Neutrophil (primary cell): Measurements from ENCODE around the gene ADRB2.

Experiments used
- H3K27ac ChIP-seq: fragments of 200-600 bp; sonication (generic); 2 replicates; pipeline ENCODE4 v1.5.1; 2016; ENCODE audit warnings: mild to moderate bottlenecking, moderate library complexity
- H3K27me3 ChIP-seq: fragments of 200-600 bp; sonication (generic); 2 replicates; pipeline ENCODE4 v1.6.0; 2016; ENCODE audit warnings: mild to moderate bottlenecking
- H3K36me3 ChIP-seq: fragments of 200-600 bp; sonication (generic); 2 replicates; pipeline ENCODE4 v1.5.1; 2017
- H3K4me1 ChIP-seq, 2 experiments: fragments of 200-600 bp in 1 of 2; sonication (generic) in 1 of 2; 1 replicate in 1 of 2; 2 replicates in 1 of 2; pipeline versions ENCODE4 v1.5.1 to v1.6.1; 2013 to 2016; ENCODE audit warnings: low read depth in 1 of 2, low read length in 1 of 2, mild to moderate bottlenecking in 1 of 2, moderate library complexity in 1 of 2; ENCODE audit not compliant: control insufficient read depth in 1 of 2, insufficient read depth in 1 of 2
- H3K4me3 ChIP-seq, 2 experiments: fragments of 200-600 bp in 1 of 2; sonication (generic) in 1 of 2; 1 replicate in 1 of 2; 2 replicates in 1 of 2; pipeline ENCODE4 v1.5.1; 2013 to 2016; ENCODE audit warnings: low read depth in 1 of 2, low read length in 1 of 2, mild to moderate bottlenecking in 1 of 2, moderate library complexity in 1 of 2
- H3K9me3 ChIP-seq: fragments of 200-600 bp; sonication (generic); 2 replicates; pipeline ENCODE4 v1.5.1; 2016
- CTCF ChIP-seq: fragments of 200-600 bp; sonication (generic); IDR thresholded peaks from 2 replicates; pipeline ENCODE4 v1.5.1; 2016; ENCODE audit warnings: antibody characterized with exemption

Gene ADRB2

GRCh38 chr5:148817606-148818005, 8.8 kb upstream of the ADRB2 start:
- no peaks in the 10 kb centered on the region for H3K36me3 ChIP-seq
- no peak for TF ChIP-seq CTCF
- H3K27ac ChIP-seq = peak overlapping the region; percentile 57
- H3K4me1 ChIP-seq = peaks cover 78% of the 10 kb centered on the region in 2 experiments
- no peaks in the 10 kb centered on the region for H3K27me3 ChIP-seq
- no peak overlapping the region for H3K4me3 ChIP-seq
- H3K9me3 ChIP-seq = no peaks in the 10 kb centered on the region

- H3K4me3 ChIP-seq = no peak overlapping the region
- TF ChIP-seq CTCF = peak; percentile 28
- no peaks in the 10 kb centered on the region for H3K27me3 ChIP-seq
- no peaks in the 10 kb centered on the region for H3K9me3 ChIP-seq
- H3K4me1 ChIP-seq = peaks cover 83 to 88% of the 10 kb centered on the region in 2 experiments
- H3K27ac ChIP-seq = peak overlapping the region; percentile 78
- no peaks in the 10 kb centered on the region for H3K36me3 ChIP-seq
Measured at GRCh38 chr5:148820461-148821395, 5.7 kb upstream of the ADRB2 start.

- H3K27me3 ChIP-seq = no peaks in the 10 kb centered on the region
- peaks cover 87% of the 10 kb centered on the region in 2 experiments for H3K4me1 ChIP-seq
- peak overlapping the region in 1 of 2 experiments; percentile 84 for H3K4me3 ChIP-seq
- H3K27ac ChIP-seq = peak overlapping the region; percentile 78
- no peaks in the 10 kb centered on the region for H3K9me3 ChIP-seq
- no peak for TF ChIP-seq CTCF
- no peaks in the 10 kb centered on the region for H3K36me3 ChIP-seq
Measured at GRCh38 chr5:148823871-148824270, 2.5 kb upstream of the ADRB2 start.

GRCh38 chr5:148825716-148826052, 727 bp upstream of the ADRB2 start:
- H3K27me3 ChIP-seq = no peaks in the 10 kb centered on the region
- no peak for TF ChIP-seq CTCF
- no peaks in the 10 kb centered on the region for H3K9me3 ChIP-seq
- peak overlapping the region; percentile 91 for H3K27ac ChIP-seq
- H3K4me1 ChIP-seq = peaks cover 94 to 96% of the 10 kb centered on the region in 2 experiments
- H3K36me3 ChIP-seq = no peaks in the 10 kb centered on the region
- H3K4me3 ChIP-seq = peak overlapping the region; percentile 75 to 84

GRCh38 chr5:148826739-148827070, 294 bp downstream of the ADRB2 start:
- no peaks in the 10 kb centered on the region for H3K27me3 ChIP-seq

More at GRCh38 chr5:148826739-148827070, 294 bp downstream of the ADRB2 start:
- Histone ChIP-seq H3K27ac (peak overlapping the region; percentile 91), H3K4me3 (peak overlapping the region; percentile 75 to 84), H3K9me3 (no peaks in the 10 kb centered on the region), H3K36me3 (no peaks in the 10 kb centered on the region), H3K4me1 (peaks cover 94 to 96% of the 10 kb centered on the region in 2 experiments)
- no peak for TF ChIP-seq CTCF
